Skin epidermis (tissue), 12 donors: ENCODE measurements around the gene ADAM12.
"Not testable (repeated sequence)": the region's sequence is repeated elsewhere in the genome, so short reads cannot be mapped to it uniquely, and the experiment has no call there.

Experiments used
- H3K27ac ChIP-seq, 21 experiments: fragments of 200-600 bp; sonication (generic) in 11 of 21; one replicate each; pipeline ENCODE4 v1.5.0; 2020; ENCODE audit warnings: mild to moderate bottlenecking in 3 of 21, inconsistent platforms in 2 of 21, moderate library complexity in 2 of 21
- H3K4me3 ChIP-seq, 7 experiments: fragments of 200-600 bp; sonication (generic) in 2 of 7; one replicate each; pipeline ENCODE4 v1.5.0; 2020; ENCODE audit warnings: inconsistent platforms in 2 of 7, mild to moderate bottlenecking in 2 of 7, moderate library complexity in 1 of 7

ADAM12 gene

DNA sequence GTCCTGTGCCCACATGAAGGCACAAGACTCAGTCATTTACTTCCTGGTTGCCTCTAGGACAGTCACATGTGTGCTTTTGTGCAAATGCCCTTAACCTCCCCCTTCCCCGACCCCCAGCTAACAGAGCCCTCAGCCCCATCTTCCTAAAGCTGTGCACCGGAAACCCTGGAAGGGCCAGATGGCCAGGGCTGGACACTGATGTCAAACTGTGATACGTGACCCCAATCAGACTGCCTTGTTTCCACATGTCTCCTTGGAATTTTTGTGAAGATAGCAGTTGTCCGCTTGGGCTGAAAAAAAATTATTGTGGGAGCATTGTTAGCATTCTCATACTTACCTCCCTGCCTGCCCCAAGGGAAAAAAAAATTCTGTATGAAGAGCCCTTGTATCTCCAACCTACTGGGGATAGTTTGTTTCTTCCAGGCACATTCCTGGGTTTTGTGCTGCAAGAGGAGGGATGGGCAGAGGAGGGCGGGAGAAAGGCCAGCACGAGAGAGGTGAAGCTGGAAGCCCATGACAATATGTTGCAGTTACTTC lies 17.0 kb upstream of the ADAM12 start:
- H3K27ac ChIP-seq: no peak overlapping the region
- no peak overlapping the region for H3K4me3 ChIP-seq

DNA sequence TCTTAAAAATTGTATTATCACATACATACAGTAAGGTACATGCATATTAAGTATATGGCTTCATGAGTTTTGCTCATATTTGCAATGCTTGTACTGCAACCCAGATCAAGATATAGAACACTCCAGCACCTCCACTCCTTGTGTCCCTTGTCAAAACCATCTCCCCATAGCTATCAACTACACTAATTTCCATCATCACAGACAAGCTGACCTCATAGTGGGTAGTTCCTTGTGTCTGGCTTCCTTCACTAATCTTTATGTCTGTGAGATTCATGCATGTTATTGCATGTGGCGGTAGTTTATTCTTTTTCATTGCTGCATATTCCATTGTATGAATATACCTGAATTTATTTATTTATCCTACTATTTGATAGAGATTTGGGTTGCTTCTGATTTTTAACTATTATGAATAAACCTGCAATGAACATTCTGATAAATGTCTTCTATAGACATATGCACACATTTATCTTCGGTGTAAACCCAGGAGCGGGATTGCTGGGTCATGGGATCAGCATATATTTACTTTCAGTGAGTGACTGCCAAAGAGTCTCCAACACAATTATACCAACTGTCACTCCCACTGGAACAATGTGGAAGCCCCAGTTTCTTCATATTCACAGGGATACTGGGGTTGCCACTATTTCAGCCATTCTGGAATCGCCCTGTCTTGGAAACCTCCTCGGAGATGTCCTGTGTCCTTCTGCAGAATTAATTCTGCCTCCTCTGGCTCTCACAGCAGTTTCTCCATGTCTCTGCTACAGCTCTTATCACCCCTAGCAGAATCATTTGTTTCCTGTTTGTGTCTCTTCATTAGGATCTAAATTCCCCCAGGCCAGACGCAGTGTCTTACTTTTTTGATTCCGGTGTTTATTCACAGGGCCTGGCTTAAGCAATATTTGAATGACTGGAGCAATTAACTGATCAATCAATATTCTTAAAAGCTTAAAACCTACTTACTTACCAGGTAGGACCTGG lies 14.7 kb upstream of the ADAM12 start:
- H3K4me3 ChIP-seq: no peak overlapping the region
- H3K27ac ChIP-seq: no peak overlapping the region

DNA sequence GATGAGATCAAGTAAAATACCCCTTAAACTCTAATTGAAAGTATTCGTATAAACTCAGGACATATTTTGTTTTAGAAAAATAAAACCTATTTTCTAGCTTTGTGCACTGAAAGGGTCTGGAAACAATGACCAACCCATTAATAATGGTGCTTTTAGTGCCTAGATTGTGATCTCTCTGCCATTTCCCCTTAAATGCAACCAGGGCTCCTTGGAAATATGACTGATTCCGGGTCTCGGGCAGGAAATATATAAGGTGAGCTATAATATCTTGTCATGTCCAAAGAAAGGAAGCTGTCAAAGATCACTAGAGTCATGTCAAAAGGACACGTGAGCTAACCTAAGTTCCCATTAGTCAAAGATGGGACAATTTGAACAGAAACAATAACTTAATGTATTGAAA lies 12.4 kb upstream of the ADAM12 start:
- Histone ChIP-seq H3K27ac (no peak overlapping the region), H3K4me3 (no peak overlapping the region)

DNA sequence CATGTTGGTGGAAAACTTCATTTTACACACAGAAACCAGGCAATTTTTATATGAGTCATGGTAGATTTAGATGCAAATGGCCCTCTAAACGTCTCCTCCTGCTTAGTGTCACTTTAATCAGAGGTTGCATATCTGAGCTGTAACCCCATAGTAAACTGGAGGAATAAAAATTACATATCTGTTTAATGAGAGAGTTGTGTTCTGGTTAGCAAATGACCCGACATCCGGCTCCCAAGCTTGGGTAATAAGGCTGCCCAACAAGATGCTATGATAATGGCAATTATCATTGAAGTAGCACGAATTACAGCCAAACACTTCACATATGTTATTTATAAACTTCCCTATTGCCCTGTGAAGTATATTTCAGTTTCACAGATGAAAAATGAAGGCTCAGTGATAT lies 10.6 kb upstream of the ADAM12 start:
- Histone ChIP-seq H3K27ac (no peak overlapping the region), H3K4me3 (no peak overlapping the region)

DNA sequence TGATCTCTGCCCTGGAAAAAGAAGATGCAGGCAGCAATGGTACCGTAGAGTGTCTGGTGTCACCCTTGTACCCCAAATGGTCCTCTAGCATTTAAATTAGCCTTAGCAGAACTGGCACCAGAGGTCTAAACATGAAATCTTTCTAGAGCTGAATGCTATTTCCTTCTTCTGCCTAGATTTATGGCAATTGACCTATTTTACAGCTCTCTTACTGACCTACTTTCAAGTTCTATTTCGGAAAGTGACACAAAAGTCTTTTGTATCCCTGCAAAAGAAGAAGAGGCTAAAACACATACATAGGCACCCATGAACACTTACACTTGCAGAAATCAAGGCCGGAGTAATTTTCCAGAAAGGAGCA lies 10.1 kb upstream of the ADAM12 start:
- H3K27ac ChIP-seq: peak overlapping the region in 3 of 21 experiments; percentile 4 to 36 (median 9)

DNA sequence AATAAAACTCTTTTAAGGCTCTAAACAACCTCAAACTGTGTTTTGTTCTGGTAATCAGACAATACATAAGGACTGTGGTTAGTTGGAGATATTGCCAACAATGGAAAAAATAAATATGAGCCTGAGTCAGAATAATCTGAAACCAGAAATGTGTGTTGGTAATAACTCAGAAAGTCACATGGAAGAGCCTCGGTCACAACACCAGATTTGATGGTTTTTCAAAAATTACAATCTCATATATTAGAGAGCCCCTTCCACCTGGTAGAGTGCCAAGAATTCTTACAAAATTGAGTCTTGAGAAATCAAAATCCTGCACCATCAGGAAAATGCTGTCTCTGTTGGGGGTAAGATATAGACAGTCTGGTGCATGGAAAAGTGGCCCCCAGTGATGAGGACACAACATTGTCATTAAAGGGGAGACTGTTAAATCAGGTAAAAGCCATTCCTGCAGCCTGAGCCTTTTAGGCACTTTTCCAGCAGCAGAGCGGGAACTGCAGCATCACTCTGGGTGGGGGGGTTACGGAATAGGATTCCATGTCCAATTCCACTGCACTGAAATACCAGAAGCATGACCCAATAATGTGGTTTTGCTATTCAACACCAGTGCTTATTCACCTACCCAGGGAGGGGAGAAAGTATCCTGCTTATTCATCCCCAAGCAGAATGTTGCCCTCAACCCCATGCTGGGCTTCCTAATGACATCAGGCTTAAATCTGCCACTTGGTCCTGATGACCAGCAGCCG lies 9.5 kb upstream of the ADAM12 start:
- peak overlapping the region in 4 of 21 experiments; percentile 4 to 73 (median 22) for H3K27ac ChIP-seq
- no peak overlapping the region for H3K4me3 ChIP-seq

More for the DNA sequence above, 10.1 kb upstream of the ADAM12 start:
- H3K4me3 ChIP-seq: no peak overlapping the region

DNA sequence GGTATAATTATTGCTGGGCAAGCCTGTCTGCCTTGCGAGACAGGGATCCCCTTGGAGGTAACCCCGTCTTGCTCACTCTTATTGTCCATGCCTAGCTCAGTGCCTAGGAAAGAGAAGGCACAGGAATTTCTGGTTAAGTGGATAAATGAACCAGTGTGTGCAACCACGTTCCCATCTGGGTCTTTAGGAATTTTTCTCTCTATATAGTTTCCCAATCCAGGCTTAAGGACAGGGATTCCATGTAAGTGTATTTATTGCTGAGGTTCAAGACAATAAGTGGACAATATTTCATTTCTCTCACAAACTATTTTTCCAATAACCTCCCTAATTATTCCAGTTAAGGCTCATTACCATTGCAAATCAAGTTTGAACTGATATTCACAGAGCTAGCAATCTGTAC lies 8.9 kb upstream of the ADAM12 start:
- Histone ChIP-seq H3K27ac (peak overlapping the region in 7 of 21 experiments; percentile 9 to 73 (median 45)), H3K4me3 (no peak overlapping the region)

DNA sequence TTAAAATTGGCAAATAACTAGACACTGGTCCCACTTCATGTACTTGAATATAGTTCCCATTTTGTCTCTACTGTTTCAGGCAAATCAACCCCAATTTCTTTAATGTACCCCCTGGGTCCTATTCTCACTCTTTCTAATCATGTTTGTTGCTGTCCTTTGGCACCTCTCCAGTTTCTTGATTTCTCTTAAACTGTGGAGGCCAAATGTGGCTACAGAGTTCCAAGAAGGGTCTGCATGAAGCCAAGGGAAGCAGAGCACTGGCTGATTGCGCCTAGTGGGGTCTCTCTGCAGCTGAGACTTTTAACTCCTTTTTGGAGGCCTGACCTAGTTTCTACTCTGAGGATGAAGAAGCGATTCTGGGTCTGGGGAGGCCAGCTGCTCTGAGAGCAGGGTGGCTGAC lies 6.7 kb upstream of the ADAM12 start:
- no peak overlapping the region for H3K4me3 ChIP-seq

DNA sequence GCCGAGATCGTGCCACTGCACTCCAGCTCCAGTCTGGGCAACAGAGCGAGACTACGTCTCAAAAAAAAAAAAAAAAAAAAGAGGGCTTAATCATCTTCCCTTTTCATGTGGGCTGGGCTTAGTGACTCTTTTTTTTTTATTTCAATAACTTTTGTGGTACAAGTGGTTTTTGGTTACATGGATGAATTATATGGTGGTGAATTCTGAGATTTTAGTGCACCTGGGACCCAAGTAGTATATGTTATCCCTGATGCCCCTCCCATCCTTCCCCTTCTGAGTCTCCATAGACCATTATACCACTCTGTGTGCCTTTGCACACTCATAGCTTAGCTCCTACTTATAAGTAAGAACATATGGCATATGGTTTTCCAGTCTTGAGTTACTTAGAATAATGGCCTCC lies 4.8 kb upstream of the ADAM12 start:
- H3K27ac ChIP-seq: no peak overlapping the region
- no peak overlapping the region for H3K4me3 ChIP-seq

More for the DNA sequence above, 6.7 kb upstream of the ADAM12 start:
- no peak overlapping the region for H3K27ac ChIP-seq

DNA sequence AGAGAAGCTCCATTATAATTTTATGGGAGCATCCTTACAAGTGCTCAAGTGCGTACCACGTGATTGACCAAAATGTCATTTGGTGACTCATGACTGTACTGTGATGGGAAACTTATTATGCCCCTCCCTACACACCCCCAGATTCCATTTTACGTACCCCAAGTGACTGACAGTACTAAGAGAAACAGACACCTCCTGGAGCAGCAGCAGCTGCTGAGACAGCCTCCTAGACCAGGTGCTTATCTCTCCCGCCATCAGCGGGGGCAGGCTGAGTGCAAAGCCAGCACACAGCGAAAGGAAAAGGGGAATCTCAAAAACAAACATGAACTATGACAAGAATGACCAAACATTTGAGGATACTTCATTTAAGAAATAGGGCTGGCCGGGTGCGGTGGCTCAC lies 4.2 kb upstream of the ADAM12 start:
- H3K27ac ChIP-seq: no peak overlapping the region
- no peak overlapping the region for H3K4me3 ChIP-seq

DNA sequence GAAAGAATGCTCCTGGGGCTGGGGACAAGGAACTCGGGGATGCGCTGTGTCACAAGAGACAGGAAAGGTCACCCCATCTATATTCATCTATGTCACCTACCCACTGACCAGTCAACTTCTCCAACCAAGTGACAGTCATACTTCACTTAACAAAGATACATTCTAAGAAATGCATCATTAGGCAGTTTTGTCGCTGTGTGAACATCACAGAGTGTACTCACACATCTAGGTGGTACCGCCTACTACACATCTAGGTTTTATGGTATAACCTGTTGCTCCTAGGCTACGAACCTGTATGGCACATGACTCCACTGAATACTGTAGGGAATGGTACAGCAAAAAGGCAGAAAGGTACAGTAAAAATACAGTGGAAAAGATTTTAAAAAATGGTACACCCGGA lies 3.8 kb upstream of the ADAM12 start:
- H3K4me3 ChIP-seq: no peak overlapping the region
- H3K27ac ChIP-seq: no peak overlapping the region

DNA sequence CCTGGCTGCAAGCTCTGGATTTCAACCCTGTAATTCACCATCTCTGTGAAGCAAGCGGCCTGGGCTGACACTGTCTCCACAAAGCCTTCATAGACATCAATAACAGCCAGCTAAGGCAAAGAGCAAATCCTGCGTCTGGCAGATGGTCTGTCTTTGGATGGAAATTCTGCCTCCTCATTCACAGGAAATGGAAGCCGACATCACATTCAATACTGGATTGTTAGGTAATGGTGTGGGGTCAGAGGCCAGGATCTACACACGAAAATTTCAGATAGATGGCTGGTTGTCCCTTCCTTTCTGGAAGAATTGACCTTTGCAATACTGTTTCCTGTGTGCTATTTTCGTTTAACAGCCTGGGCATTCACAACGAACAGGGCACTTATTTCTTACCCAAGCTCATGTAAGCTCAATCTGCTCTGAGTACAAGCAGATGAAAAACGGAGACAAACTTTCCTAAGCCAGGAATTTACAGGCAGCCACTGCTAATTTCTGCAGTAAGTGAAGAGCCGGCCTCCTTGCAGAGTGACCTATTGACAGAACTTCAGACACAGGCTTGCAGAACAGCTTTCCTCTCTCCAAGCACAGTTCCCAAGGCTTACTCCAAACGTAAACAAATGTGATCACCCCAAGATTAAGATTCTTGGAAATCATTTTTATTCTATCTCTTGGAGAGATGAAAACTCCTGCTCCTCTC lies 3.1 kb upstream of the ADAM12 start:
- Histone ChIP-seq H3K27ac (peak overlapping the region in 3 of 21 experiments; percentile 3 to 34 (median 14)), H3K4me3 (no peak overlapping the region)

DNA sequence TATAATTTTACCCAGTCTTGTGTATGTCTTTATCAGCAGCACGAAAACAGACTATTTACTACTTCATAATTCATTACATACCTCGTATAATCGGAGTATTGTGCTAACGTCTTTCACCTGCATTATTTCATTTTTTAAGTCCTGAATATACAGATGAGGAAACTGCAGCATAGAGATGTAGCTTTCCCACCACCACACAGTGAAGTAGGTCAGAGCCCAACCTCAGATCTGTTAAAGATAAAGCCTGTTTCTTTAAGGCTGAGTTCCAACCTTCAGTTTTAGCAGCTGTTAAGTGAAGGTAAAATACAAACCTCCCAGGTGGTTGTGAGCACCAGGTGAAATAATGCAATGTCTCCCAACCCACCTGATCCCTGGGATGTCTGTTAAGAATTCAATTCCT lies 2.0 kb upstream of the ADAM12 start:
- Histone ChIP-seq H3K27ac (no peak overlapping the region), H3K4me3 (no peak overlapping the region)

DNA sequence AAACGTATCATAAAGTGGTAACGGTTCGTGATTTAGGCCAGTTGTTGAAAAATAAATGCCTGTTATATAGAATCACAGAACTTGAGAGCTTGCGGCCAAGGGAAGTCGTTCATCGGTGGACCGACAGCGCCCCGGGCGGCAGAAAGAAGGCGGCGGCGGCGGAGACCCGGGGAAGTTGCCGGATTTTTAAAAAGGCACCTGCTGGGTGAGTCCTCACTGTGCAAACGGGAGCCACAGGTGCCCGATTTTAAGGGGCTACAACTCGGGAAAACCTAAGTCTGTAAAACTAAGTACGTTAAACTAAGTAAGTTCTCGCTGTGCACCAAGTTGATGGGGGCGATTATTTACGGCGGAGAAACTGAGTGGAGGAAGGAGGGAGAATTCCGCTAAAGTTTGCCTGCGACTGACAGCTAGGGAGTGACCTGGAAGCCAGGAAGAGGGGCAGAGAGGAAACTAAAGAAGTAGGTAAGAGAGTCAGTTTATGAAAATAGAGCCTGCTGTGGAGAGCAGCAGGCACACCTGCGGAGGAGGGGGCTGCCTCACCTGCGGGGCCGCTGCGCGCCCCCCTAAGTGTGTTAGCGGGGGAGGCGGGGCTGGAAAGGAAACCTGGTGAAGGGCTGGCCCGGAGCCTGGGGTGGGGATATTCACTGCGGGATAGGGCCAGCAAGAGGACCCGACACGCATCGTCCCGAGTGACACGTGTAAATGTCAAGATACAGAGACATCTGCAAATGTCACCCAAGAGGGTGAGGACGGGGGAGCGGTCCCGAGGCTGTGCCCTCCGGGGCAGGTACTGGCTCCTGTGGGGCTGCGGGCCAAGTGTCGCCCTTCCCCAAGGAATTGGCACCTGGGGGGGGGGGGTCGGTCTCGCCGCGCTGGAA lies 996 bp downstream of the ADAM12 start:
- peak overlapping the region in 19 of 21 experiments; percentile 11 to 92 (median 67) for H3K27ac ChIP-seq
- H3K4me3 ChIP-seq: peak overlapping the region; percentile 17 to 51 (median 44)

DNA sequence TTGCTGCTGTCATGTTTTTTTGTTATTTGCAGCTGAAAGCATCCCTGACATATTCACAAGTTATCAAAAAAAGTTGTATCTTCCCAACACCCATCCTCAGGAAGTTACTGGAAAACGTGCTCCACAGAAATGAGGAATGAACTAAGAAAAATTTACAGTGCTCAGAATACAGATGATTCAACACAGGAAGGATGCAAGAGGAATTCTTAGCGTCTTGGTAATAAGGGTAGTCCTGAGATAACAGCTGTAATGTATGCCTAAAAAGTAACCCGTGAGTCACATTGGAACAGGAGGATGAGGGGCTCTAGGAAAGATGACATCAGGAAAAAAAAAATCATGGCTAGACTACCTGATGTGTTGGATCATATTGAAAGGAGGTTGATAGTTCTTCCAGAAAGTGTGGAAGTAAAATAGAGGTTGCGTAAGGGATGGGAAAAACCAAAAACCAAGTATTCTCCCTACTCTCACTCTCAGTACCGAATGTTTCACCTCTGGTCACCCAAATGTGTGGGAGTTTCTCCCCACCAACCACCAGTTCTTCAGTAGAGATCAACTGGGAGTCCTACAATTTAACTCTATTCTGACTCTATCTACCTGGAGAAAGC lies 3.9 kb downstream of the ADAM12 start:
- Histone ChIP-seq H3K27ac (no peak overlapping the region), H3K4me3 (no peak overlapping the region)

DNA sequence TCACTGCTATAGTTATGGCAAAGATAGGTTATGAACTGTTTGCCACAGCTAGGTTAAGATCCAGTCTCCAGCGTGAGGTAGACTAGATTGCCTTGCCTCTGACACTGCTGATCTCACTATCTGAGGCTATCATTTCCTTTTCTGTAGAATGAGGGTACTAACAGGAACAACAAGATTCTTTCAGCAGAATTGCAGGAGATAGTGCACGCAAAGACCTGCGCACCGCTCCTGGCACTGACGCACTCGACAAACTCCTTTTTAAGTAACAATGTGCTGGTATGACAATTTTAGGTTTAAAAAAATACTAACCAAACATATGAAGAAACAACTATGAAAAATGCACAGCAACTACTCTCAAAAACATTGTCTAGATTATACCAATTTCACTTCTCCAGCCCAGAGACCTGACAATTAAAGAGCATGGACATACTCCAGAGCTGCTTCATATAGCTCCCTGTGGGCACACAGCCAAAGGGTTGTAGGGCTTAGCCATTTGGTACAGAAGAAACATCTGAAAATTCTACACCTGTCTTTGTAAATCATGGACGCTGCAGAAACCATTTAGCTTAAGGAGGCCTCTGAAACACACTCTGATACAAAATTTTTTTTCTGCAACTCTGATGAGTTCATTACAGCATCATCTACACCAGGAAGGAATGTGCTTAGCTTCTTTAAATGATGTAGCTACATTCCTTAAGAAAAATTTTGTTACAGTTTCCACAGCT lies 7.8 kb downstream of the ADAM12 start:
- no peak overlapping the region for H3K27ac ChIP-seq

DNA sequence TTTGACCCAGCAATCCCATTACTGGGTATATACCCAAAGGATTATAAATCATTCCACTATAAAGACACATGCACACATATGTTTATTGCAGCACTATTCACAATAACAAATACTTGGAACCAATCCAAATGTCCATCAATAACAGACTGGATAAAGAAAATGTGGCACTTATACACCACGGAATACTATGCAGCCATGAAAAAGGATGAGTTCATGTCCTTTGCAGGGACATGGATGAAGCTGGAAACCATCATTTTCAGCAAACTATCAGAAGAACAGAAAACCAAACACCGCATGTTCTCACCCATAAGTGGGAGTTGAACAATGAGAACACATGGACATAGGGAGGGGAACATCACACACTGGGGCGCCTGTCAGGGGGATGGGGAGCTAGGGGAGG lies 9.1 kb downstream of the ADAM12 start:
- H3K4me3 ChIP-seq, H3K27ac ChIP-seq: not testable (repeated sequence)

More for the DNA sequence above, 7.8 kb downstream of the ADAM12 start:
- H3K4me3 ChIP-seq: no peak overlapping the region

DNA sequence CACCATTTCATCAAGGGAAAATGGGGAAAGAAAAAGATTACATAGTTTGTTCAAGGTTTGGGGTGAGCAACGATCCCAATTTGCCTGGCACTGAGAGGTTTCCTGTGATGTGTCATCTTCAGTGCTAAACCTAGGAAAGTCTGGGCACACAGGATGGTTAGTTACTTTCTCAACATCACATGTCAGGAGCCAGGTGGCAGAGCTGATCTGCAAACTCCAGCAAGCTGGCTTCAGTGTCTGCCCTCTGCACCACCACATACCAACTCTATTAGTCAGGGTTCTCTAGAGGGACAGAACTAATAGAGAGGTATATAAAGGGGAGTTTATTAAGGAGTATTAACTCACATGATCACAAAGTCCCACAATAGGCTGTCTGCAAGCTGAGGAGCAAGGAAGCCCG lies 11.3 kb downstream of the ADAM12 start:
- Histone ChIP-seq H3K4me3 (no peak overlapping the region), H3K27ac (no peak overlapping the region)
